HL-60 (cell line): ENCODE results near the gene MRPL9.

Experiments used
- GABPA ChIP-seq: IDR thresholded peaks from 2 replicates; pipeline ENCODE4 v1.6.1; 2012; ENCODE audit warnings: low read depth
- POLR2AphosphoS5 ChIP-seq: IDR thresholded peaks from 2 replicates; pipeline ENCODE4 v1.6.1; 2012; ENCODE audit warnings: low read depth
- SPI1 ChIP-seq: IDR thresholded peaks from 2 replicates; pipeline ENCODE4 v1.6.1; 2012; ENCODE audit warnings: low read depth, mild to moderate bottlenecking, borderline replicate concordance
- TF ChIP-seq, protein P1 (sequence below): IDR thresholded peaks from one replicate; pipeline ENCODE4 v1.5.1; 2011; ENCODE audit warnings: low read length, control low read depth, inconsistent platforms; ENCODE audit not compliant: insufficient read depth
- TF ChIP-seq, protein P2 (sequence below): IDR thresholded peaks from 2 replicates; pipeline ENCODE4 v1.6.1; 2012; ENCODE audit warnings: low read depth; ENCODE audit not compliant: insufficient replicate concordance

DNA sequence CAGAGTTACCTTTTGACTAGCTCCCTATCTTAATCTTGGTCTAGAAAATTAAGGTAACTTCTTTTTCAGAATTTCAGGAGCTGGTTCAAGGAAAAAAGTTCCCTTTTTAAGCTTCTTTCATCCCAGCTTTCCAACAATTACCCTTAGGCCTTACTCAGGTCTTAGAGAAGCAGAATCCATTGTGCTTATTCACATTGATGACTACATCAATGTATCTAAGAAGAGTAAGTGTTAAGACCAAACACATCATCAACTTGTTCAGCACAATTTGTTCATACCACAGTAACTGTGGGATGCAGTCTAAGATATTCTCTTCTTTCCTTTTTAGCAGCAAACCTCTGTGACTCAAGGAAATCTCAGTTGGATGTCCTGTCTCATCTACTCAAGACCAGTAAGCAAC lies 4.1 kb downstream of the MRPL9 start:
- no peak for TF ChIP-seq POLR2AphosphoS5
- TF ChIP-seq, protein P1, sequence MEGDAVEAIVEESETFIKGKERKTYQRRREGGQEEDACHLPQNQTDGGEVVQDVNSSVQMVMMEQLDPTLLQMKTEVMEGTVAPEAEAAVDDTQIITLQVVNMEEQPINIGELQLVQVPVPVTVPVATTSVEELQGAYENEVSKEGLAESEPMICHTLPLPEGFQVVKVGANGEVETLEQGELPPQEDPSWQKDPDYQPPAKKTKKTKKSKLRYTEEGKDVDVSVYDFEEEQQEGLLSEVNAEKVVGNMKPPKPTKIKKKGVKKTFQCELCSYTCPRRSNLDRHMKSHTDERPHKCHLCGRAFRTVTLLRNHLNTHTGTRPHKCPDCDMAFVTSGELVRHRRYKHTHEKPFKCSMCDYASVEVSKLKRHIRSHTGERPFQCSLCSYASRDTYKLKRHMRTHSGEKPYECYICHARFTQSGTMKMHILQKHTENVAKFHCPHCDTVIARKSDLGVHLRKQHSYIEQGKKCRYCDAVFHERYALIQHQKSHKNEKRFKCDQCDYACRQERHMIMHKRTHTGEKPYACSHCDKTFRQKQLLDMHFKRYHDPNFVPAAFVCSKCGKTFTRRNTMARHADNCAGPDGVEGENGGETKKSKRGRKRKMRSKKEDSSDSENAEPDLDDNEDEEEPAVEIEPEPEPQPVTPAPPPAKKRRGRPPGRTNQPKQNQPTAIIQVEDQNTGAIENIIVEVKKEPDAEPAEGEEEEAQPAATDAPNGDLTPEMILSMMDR, result no peak
- no peak for TF ChIP-seq GABPA
- TF ChIP-seq, protein P2, sequence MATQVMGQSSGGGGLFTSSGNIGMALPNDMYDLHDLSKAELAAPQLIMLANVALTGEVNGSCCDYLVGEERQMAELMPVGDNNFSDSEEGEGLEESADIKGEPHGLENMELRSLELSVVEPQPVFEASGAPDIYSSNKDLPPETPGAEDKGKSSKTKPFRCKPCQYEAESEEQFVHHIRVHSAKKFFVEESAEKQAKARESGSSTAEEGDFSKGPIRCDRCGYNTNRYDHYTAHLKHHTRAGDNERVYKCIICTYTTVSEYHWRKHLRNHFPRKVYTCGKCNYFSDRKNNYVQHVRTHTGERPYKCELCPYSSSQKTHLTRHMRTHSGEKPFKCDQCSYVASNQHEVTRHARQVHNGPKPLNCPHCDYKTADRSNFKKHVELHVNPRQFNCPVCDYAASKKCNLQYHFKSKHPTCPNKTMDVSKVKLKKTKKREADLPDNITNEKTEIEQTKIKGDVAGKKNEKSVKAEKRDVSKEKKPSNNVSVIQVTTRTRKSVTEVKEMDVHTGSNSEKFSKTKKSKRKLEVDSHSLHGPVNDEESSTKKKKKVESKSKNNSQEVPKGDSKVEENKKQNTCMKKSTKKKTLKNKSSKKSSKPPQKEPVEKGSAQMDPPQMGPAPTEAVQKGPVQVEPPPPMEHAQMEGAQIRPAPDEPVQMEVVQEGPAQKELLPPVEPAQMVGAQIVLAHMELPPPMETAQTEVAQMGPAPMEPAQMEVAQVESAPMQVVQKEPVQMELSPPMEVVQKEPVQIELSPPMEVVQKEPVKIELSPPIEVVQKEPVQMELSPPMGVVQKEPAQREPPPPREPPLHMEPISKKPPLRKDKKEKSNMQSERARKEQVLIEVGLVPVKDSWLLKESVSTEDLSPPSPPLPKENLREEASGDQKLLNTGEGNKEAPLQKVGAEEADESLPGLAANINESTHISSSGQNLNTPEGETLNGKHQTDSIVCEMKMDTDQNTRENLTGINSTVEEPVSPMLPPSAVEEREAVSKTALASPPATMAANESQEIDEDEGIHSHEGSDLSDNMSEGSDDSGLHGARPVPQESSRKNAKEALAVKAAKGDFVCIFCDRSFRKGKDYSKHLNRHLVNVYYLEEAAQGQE, result no peak
- TF ChIP-seq SPI1, result no peak
